ENCODE results near the gene LRRTM2.

The LRRTM2 gene

DNA sequence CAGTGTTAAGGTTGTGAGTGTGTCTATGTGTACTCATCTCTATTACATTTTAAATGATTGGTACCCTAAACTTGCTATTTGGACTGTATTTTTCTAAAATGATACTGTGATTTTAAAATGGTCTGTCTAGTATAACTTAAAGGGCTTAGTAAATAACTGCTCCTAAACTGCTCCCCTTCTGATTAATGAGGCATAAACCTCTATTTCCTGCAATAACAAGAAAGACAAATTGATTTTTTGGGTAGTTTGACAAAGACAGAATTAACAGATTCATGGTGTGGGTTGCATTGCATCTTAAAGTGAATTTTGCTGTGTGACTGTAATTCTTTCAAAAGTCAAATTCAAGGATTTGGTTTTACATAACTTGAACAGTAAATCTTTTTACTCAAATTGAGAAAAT, 8.1 kb upstream of the LRRTM2 start:
- no peak for DNase-seq (ENCODE audit: low spot score)

DNA sequence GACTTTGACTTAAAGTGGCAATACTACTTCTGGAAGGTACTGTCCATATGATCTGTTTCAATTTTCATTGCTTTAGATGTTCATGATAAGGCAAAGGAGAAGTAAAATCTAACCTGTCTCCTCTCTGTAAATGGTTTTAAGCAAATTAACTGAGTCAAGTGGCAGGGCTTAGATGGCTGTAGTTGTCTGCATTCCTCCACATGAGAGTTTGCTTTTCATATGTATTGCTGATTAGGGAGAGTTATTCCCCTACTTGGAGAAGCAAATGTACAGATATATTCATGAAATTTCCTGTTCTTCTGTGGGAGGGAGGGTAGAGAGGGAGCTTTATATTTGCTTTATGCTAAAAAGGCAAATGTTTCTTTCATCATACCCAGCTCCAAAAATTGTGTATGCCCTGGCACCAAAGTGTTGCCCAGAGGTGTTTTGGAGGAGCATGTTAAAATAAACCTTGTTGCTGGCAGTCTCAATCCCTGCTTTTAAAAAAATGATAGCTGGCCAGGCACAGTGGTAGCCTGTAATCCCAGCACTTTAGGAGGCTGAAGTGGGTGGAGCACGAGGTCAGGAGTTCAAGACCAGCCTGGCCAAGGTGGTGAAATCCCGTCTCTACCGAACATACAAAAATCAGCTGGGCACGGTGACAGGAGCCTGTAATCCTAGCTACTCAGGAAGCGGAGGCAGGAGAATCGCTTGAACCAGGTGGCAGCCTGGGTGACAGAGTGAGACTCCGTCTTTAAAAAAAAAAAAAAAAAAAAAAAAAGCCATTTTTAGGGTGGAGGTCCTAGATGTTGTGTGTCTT, 3.5 kb upstream of the LRRTM2 start:
- DNase-seq (ENCODE audit: low spot score): no peak

DNA sequence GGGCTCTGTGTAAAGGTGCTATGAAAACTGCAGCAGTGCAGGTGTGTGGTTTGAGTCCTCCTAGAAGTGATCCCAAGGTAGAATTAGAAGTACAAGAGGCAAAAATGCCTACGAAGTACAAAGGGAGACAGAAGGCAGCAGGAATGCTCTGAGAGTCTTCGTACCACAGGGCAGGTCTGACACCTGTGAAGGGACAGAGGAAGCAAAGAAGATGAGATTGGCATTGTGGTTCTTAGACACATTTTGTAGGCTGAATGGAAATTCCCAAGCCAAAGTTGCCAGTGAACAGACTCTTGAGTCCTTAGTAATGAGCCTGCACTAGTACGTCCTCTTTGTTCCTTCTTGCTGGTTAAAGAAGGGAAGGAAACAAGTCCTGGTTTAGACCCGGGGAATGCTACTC, 1.7 kb upstream of the LRRTM2 start:
- DNase-seq (ENCODE audit: low spot score): no peak

DNA sequence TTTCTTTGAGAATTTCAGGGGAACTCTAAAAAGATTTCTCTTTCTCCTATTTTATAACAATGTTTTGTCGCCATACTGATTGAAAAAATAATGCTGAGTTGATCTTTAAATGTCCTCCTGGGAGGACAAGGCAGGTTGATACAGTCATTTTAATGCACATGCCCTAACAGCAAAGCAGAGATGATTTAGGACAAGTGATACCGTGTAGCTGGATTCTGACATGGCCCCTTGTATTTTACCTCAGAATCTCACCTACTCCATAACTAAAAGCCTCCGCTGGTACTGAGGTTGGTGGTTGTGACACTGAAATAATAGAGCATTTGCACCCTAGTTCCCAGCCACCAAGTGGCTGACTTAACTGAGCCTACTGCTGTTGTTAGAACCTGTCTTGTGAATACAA, 811 bp upstream of the LRRTM2 start:
- no peak for DNase-seq (ENCODE audit: low spot score)

DNA sequence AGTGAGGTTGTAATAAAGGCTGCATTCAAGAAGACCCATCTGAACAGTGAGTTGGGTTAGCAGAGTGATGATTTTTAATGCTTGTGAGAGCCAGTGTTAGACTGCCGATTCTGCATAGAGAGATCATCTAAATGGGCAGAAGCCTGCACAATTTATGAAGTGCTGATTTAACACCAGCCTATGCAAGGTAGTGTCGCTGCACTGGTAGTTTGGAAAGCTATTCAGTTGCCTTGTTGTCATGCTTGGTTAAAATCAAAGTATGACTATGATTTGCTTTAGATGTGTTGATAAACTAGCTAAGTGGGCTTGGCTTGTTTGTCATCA, 379 bp upstream of the LRRTM2 start:
- no peak for DNase-seq (ENCODE audit: low spot score)

DNA sequence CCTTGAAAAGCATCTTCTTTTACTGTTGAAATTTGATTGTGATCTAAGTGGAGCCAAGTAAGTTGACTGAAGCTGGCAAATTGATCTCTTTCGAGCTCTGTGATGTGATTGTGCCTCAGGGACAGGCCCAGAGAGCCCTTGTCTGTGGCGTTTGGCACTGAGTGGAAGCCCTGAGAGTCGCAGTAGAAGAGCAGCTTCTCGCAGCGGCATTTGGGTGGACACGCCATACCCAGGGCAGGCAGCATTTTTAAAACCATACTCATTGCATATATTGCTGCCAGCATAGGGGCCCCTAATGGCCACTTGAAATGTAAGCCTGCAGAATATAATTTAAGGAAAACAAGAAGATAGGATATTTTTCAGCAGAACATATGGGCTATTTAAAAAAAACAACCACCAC, 894 bp downstream of the LRRTM2 start:
- peak; percentile 28 for DNase-seq (ENCODE audit: low spot score)

DNA sequence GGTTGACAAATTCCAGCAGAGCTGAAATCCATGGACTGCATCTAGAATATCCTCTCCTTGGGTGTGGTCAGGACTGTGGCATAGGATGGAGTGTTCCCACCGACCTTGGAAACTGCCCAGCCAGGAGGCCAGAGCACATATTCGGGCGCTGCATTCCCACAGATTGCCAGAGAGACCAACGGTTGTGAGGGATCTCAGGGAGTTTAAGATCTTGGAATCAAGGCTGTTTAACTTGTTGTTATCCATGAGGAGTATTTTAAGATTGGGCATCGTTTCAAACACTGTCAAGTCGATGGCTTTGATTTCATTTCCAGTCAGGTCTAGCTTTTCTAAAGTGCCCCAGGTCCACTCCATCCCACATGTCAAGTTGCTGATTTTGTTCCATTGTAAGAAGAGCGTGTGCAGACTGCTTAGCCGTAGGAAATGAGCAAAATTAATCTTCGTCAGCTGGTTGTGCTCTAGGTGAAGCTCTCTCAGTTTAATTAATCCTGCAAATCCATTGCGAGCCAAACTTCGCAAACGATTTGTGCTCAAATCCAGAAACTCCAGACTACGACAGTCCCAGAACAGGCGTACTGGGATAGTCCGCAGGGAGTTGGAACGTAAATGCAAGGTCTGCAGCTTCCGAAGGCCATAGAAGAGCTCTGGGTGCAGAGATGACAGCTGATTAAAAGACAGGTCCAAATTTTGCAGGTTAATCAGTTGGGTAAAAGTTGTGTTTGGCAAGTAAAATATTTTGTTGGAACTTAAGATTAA, 1.5 kb downstream of the LRRTM2 start:
- peak; percentile 59 for DNase-seq (ENCODE audit: low spot score)

DNA sequence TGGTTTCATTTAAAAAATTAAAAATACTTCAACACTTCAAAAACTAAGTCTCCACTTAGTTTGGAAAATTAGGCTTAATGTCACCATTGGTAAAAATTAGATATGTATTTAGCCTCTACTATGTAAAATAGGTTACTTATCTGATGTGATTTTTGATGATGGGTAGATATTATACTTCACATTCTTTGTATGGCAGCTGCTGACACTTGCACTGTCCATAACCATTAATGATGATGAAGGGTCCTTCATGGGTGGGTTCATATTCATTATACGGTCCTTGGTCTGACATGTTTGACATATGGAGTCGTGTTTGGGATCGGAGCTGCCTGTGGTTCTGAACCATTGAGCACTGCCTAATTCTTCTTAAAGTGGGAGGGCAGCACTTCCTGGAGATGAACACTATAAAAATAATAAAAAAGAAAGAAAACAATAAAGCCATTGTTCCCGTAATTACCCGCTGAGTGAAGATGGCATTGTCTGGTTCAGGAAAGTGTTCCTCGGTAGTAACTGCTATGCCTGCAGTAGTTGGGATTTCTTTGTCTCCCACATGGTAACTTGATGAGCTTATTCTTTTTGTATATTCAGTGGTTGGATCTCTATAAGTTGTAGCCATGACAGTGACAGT, 2.2 kb downstream of the LRRTM2 start:
- DNase-seq (ENCODE audit: low spot score): no peak

DNA sequence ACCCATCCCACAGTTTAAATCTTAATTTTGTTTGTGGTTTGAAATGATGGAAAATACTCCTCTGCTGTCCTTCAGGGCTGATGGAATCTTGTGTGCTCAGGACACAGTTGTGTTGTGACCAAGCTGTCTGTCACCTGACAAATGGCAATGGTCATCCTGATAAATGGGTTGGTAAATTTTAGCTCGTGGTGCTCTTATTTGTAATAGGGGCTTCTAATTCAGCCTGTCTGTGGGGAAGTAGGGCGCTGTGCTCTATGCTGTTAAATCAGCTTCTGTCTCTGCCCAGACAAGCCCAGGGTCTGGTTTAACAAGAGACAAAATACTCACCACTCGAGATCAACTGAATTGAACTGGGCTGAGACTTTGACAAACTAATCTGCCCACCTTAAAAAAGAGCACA, 4.5 kb downstream of the LRRTM2 start:
- DNase-seq (ENCODE audit: low spot score): no peak

DNA sequence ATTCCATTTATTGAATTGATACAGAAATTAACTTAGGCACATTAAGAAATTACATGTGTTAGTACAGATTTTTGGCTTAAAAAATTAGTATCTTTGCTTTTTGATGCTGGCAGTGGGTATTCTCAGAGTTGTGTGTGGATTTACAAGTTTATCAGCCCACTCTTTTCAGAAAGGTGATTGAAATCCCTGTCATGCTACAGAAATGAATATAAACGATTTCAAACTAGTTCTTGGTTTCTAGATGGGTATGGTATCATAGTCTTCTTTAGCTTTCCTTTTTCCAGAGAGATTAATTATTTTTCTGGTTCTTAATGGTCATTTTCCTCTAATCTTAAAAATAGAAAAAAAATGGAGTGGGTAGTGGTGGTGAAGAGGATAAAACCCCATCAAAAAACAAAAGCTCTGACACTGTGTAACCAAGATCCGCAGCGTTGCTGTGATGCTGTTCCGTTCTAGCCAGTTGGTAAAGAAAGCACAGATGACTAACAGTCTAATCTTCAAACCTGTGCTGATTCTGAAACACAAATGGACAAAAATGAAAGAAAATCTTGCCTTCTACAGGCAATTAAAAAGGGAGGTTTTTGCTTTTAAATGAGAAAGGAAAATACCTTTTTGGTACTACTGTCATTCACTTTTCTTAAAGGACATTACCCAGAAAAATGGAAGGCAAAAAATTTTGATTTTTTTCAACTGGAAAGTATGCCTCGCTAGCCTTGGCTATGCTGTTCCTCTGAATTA, 5.2 kb downstream of the LRRTM2 start:
- DNase-seq (ENCODE audit: low spot score): no peak

DNA sequence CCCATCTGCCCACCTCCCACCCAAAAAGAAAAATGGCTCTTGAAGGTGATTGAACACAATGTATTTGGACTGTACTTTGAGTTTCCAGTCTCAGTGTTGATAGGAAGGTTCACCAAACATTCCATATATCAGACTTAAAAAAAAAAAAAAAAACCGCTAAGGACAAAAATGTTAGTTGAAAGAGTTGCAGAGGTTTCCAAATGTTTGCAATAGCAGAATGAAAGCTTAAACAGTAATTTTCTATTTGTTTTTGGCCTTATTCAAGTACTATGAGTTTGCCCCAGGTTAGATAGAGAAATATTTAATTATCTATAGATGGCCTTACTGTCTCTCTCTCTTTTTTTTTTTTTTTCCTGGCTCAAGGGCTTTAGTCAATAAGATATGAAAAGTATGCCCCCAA, 6.1 kb downstream of the LRRTM2 start:
- no peak for DNase-seq (ENCODE audit: low spot score)

DNA sequence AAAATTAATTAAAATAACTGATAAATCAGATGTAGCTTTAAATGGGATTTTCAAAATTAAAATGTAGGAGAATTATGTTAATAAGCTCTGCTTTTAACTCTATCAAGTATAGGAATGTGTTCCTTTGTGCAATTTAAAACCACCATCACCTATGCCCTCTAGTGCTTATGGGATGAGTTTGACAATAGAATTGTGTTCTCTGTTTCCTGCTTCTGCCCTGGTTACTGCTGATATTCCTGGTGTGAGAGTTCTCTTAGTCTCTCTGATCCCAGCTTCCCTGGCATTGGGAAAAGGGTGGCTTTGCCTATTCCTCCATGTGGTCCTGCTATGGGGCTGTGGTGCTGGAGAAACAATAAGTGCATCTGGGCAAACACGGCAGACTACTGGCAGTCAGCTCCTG, 8.1 kb downstream of the LRRTM2 start:
- no peak for DNase-seq (ENCODE audit: low spot score)

DNA sequence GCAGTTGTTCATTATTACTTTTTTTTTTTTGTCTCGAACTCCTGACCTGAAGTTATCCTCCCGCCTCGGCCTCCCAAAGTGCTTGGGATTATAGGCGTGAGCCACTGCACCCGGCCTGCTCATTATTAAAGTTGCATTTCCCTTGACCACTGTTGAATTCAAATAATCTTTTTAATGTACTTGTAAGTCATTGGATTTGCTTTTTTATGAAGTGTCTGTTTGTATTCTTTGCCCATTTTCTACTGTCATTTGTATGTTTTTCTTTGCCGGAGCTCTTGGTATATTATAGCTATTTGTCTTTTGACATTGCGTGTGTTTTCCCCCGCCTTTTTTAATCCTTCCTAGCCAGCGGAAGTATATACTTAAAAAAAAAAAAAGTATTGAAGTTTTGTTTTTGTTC, 22.0 kb downstream of the LRRTM2 start:
- DNase-seq (ENCODE audit: low spot score): no peak

DNA sequence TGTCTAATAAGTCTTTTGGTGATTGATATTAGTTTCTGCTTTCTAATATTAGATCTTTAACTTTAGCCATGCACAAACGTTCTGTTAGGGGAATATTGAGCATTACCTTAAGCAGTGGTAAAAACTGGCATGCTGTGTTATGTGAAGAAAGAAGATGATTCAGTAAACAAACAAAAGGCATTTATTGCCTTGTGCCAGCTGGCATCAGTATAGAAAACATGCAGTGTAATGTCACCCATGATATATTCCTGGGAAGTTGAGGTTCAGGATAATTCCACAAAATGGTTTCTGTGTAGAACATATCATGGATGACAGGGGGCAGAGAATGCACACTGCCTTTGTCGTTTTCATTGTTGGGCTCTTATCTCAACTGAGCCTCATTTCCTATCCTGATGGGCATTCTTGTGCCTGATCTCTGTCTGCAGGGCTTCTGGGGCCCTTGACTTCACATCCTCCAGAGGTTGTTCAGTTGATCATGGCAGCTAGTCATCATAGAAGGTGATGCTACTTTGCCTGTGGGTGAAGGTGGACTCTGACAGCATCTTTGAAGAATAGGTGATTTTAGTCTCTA, 24.2 kb downstream of the LRRTM2 start:
- no peak for DNase-seq (ENCODE audit: low spot score)

DNA sequence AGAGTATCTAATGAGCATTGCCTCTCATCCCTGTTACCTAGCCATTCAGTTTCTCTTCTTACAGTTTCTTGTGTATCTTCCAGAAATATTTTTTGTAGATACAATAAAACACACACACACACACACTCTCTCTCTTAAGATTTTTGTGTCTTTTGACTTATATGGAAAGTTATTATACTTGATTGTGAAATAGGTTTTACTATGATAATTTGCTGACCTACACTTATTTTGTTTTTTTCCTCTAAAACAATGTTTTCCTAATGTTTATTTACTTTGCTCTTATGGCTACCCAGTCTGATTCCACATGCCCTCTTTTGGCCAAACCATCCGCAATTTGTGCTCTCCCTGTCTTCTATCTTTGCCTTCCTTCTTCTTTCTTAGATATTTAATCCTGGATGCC, 25.3 kb downstream of the LRRTM2 start:
- no peak for DNase-seq (ENCODE audit: low spot score)

DNA sequence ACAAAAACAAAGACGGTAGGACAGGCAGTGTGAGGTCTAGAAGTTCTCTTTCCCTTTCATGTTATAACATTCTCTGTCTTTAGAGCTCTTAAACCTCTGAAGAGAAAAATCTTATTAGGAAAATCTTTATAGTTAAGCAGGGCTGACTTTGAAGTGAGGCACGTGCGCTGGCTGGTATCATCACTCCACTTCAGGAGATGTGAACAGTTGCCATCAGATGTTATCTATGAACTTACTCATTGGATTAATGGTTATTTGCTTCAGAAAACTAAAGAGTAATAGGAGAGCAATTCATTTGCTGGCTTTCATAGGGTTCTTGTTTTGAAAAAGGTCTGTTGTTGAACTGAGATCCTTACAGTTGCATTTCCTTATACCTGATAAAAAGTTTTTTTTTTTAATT, 25.7 kb downstream of the LRRTM2 start:
- DNase-seq (ENCODE audit: low spot score): no peak

DNA sequence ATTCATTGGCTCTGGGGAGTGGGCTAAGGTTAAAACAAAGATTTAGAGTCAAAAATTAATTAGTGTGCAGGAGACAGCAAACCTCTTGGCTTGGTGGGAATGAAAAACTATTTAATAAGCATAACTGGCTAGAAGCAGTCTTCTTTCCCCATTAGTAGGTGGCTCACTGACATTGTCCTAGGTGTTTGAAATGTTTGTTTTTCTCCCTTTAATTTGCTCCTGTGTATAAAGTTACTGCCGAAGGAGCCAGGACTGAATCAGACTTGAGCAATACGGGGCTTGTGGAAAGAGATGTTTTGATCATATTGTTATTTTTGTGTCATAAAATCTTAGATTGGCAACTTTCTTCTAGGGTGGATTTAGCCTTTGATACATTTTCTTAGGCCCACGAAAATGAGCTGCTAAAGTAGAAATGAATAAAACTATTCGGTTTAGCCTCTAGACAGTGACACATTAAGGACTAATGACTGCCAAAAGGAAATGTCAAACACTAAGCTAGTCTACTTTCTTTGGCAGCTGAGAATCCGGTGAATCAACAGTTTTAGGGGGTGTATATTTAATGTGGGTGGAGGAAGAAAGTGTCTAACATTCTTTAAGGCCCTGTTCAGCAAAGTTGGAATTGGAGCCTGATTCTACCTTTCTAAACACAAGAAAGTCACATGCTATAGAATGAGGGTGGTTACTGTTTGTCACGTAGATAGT, 30.2 kb downstream of the LRRTM2 start:
- DNase-seq (ENCODE audit: low spot score): no peak

DNA sequence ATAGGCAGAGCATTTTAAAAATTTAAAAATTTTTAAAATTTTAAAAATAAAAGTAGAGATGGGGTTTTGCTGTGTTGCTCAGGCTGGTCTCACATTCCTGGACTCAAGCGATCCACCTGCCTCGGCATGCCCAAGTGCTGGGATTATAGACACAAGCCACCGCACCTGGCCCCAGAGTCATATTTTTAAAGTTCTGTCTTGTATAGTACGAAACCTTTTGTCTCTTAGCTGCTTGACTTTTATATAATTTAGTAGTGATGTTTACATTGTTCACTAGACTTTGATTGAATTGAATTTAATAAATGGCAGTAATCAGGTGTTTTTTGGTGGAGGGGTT, 31.0 kb downstream of the LRRTM2 start:
- no peak for DNase-seq (ENCODE audit: low spot score)

DNA sequence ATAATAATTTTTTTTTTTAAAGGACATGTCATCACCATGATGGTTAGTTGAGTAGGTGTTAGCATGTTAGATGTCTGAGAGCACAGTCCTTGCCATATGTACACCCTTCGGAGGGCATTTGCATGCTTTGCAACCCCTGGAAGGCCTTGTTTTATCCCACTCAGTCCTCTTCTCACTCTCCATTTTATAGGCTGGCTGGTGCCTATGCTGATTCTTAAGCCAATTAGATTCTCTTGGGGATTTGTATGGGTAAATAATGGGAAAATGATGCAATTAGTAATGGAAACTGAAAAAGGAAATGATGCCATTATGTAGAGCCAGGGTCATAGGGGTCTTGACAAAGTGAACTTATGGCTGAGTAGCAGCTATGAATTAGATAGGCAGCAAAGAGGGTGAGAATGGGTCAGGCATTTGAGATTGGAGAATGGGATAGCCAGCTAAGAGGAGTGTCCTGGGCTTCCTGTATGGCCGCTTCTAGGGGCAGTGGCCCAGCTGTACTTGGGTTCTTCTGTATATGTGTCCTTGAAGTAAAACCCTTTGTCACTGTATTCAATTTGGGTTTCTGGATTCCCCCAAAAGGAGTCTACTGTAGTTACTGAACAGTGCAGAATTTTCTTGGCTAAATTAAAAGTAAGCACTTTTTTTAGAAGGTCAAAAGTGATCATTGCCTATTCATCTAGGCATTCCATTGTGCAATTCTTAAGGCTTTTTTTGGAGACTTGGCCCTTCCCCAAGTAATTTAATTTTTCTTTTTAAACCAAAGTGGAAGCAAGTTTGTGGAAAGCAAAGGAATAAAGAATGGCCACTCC, 31.6 kb downstream of the LRRTM2 start:
- no peak for DNase-seq (ENCODE audit: low spot score)

DNA sequence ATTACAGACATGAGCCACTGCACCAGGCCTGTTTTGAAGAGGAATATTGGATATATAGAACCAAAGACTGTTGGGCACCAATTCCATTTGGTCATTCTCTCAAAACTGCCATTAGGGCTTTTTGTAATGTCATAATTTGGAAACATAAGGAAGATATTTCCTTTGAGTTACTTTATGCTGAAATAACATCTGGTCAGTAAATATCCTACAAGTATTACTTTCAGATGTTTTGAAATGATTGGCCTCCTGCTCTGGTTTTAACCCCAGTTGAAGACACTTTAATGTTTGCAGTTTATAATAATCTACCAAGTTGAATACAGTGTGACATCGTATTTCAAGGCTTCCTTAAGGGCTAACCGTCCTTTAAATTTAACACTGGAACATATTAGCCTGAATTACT, 33.6 kb downstream of the LRRTM2 start:
- no peak for DNase-seq (ENCODE audit: low spot score)

DNA sequence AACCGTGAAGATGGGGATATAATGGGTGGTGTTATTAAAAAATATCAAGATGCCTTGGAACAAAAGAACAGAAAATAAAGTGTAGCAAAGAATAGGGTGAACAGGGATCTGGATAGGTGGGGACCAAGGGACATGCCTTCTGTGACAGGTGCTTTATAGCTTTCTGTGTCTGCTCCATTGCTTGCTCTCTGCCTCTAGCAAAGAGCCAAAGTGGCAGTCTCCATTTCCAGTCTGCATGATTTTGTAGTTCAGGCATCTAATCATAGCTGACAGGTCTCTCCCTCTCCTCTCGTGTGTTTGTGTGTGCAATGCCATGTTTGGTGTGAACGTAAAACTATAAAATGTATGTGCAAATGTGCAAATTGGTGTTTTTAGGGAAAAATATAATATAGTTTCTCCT, 35.0 kb downstream of the LRRTM2 start:
- DNase-seq (ENCODE audit: low spot score): no peak

All from D341Med (cell line).